GM19324 (cell line): ENCODE measurements around the gene QSOX2.
"Not testable (repeated sequence)": the region's sequence is repeated elsewhere in the genome, so short reads cannot be mapped to it uniquely, and the experiment has no call there.

Experiments used
- ATAC-seq: cut with Tn5 transposase; IDR thresholded peaks from one replicate; pipeline ENCODE4 v1.9.1; 2021; ENCODE audit warnings: mild to moderate bottlenecking, moderate library complexity; ENCODE audit not compliant: unreplicated experiment, low FRiP score

The QSOX2 gene

GRCh38 chr9:136267261-136268111 lies 21.9 kb upstream of the QSOX2 start:
- peak; percentile 77 for ATAC-seq

DNA sequence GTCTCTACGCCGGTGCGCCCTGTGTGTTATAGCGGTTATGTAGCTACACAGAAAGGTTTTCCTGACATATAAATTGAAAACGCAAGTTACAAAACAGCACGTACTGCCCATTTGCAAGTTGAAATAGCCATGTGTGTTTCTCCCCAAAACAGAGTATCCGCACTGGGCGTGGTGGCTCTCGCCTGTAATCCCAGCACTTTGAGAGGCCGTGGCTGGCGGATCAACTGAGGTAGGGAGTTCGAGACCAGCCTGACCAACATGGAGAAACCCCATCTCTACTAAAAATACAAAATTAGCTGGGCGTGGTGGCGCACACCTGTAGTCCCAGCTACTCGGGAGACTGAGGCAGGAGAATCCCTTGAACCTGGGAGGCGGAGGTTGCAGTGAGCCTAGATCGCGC lies 21.0 kb upstream of the QSOX2 start:
- not testable (repeated sequence) for ATAC-seq

GRCh38 chr9:136265561-136266355 lies 20.1 kb upstream of the QSOX2 start:
- ATAC-seq = no peak

DNA sequence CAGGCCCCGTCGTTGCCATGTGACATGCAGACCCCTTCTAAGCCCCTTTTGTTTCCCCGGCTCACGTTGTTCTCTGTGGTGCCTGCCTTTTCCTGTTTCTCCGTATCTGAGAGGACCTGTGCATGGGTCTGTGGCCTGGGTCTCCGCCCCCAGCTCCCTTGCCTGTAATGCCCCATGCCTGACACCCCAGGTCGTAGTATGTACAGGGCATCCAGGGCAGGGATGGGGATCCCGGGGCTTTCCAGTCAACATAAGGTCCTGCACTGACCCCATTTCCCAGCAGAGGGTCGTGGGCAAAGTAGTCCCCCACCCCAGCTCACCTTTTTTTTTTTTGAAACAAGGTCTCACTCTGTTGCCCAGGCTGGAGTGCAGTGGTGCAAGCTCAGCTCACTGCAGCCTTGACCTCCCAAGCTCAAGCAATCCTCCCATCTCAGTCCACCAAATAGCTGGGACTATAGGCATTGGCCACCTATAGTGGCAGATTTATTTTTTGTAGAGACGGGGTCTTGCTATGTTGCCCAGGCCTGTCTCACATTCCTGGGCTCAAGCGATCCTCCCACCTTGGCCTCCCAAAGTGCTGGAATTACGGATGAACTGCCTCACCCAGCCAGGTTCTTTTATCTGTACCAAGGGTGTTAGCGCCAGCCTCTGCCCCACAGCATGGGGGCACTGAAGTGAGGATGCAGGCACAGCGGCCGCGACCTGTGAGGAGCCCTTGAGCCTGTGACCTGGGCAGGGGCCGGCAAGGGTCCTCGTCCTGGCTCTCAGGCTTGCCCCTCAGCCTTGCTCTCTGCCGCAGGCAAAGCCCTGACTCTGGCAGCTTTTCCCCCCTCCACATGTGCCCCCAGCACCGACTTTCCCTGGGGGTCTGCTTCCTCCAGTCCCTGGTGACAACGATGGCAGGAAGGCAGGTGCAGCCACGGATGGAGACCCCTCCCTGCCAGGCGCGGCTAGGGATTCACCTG lies 19.1 kb upstream of the QSOX2 start:
- no peak for ATAC-seq

DNA sequence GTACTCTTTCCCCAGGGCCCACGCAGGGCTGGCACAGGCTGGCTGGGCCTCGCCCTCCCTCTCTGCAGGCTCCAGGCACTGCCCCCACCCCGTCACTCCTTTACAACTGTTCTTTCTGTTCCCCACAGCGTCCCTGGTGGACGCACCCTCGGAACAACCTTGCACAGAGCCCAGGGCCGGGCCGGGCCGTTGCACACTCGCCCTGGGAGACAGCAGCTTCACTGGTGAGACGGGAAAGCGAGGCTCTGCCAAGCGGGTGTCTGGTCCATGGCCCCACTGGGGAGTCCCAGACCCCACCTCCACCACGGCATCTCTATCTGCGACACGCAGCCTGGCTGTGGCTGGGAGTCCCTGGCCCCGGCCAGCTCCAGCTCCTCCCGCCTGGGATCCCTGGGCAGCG lies 18.4 kb upstream of the QSOX2 start:
- ATAC-seq = no peak

DNA sequence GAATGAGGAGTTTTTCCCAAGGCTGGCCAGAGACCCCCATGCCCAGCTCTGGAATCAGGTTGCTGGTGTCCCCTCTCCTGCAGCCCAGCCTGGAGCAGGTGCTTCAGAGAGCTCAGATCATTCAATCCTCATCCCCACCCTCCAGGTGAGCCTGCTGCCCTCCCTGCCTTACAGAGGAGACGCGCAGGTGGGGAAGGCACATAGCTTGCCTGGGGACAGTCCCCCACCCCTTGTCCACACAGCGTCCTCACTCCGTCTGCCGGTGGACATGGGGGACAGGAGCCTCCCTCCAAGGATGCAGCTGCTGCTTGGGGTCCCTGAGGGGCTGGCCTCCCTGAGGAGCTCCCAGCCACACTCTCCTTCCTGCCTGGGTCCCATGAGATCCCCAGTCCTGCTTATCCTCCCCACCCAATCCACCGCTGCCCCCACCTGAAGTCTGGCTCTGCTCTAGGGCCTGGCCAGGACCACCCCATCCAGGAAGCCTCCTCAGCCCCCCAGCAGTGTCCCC lies 17.1 kb upstream of the QSOX2 start:
- no peak for ATAC-seq

DNA sequence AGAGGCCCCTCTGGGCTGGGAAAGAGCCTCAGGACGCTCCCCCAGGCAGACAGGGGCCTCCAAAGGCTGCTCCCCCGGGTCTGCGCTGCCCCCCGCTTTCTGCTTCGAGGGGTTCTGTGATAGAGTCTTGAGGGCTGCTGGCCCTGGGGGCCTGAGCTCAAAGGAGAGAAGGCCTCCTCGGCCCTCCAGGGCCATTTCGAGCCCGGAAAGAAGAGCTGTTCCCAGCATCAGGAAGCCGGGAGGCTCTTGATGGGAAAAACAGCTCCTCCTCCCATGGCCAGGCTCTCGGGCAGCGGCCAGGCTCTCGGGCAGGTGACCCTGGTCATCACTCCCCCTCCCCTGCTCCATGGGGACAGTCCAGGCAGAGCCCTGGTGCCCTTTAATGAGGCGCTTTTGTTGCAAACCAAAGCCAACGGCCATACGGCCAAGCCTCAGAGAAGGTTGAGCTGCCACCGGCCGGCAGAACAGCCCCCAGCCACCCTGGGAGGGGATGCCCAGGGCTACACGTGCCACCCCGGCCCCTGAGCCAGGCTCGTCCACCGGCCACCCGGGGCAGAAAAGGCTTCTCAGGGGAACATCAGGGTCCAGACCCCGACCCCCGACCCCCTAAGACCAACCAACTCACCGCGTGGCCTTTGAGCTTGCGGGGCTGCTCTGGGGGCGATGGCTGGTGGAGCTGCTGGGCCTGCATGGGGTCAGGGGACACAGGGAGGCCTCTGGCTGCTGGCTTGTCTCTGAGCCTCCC lies 16.2 kb upstream of the QSOX2 start:
- ATAC-seq = no peak

GRCh38 chr9:136260936-136261472 lies 15.4 kb upstream of the QSOX2 start:
- no peak for ATAC-seq

- no peak for ATAC-seq
Measured at GRCh38 chr9:136260521-136260920, 14.9 kb upstream of the QSOX2 start.

GRCh38 chr9:136259836-136260235 lies 14.2 kb upstream of the QSOX2 start:
- ATAC-seq = no peak

DNA sequence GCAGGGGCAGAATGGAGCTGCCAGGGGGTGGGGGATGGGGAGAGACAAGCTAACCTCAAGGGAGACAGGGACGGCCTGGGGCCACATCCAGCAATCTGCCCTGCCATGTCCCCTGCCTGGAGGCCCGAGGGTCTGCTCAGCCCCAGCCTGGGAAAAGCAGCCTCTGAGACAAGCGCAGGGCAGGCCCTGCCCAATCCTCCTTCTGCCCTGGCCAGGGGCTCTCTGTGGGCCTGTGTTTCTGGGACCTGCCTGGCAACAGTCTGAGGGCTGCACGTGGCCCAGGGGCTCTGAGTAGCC lies 13.9 kb upstream of the QSOX2 start:
- ATAC-seq = no peak

DNA sequence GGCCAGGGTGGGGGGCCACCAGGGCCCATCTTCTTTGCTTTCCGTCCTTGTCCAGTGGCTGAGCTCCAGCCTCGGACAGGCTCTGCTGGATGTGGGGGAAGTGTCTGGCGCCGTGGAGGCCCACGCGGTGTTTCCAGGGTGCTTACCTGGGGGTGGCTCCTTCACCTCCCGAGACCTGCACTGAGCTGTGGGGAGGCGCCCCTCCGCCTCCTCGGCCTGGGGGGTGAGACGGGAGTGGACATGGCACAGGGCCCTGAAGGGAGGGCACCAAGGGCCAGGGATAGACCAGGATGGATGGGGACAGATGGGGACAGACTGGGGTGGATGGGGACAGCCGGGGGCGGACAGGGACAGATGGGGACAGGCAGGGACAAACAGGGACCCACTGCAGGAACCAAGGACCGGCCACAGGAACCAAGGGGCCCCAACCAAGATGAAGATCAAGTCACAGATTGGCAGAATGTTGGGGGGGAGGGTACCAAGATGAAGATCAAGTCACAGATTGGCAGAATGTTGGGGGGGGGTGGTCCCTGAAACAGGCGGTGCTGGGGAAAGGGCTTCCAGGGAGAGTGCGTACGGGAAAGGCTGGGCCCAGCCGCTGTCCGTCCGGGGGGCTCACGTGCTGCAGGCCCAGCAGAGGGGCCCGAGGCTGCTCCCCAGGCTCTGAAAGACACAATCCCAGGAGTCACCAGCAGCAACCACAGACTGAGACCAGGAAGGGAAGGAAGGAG lies 13.3 kb upstream of the QSOX2 start:
- ATAC-seq = no peak

DNA sequence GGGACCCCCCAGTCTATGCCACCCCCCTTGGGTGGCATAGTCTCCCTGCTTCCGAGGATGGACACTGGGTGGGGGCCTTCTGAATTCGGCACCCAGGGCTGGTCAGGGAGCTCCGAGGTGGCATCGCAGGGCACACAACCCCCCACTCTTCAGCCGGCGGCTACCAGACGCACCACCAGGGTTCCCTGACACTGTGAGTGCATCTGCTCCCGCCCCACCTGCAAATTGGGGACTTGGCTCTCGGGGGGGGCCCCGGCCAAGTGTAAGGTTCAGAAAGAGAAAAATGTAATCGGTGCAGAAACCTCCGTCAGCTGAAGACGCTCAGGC lies 12.7 kb upstream of the QSOX2 start:
- ATAC-seq = no peak

GRCh38 chr9:136257381-136258298 lies 12.0 kb upstream of the QSOX2 start:
- no peak for ATAC-seq

DNA sequence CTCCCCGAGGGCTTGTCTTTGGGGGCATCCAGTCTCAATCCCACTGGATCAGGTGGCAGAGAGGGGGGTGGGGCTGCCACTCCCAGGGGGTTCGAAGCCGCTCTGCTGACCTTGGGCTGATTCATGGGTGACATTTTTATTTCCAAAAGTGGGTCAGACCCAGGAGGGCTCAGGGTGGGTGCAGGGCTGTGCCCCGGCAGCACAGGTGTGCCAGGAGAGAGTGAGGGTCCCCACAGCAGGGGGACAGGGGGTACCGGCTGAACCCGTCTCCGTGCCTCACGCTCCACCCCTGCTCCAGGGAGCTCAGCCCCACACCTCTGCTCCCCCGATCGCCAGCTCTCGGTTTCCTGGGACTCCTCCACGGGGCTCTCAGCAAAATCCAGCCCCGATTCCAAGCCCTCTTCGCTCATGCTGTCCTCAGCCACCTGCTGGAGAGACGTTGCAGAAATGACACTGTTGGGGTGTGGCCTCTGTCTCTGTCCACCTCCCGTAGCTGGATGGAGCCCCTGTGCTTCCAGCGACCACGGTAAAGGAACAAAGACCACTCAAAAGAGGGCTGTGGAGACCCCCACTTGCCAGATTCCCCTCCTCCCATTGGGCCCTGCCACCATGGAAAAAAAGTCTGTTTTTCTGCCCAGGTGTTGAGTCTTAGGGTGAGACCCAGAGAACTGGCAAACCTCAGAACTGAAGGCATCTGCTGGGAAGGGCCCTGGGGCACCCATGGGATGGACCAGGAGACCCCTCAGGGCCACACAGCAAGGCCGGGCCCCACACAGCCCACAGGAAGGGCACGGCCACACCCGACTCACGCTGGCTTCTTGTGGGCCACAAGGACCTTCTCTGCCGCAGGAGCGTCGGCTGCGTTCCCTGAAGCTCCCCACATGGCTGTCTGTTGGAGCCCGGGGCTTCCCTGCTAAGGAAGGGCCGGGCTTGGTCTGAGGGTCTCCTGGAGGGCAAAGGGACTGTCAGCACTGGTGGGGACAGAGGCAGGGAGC lies 10.6 kb upstream of the QSOX2 start:
- ATAC-seq = no peak

DNA sequence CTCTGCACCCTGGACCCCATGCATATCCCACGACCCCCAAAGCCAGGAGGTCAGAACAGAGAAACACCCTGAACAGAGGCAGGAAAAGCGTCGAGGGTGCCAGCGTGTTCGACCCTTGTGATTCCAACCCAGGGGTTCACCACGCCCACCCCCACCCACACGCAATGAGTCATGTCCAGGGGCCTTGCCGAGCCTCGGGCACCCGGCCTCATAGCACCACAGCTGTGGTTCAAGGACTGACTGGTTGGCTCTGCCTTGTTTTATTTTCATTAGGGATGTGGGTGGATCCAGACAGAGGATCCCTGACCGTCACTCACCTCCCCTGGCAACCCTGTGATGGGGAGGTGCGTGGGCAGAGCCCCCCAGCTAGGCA lies 9.5 kb upstream of the QSOX2 start:
- no peak for ATAC-seq
